Right lobe of liver (tissue), 4 donors: Measurements from ENCODE around the gene NEDD4L.

ENCODE experiments used
- POLR2A ChIP-seq: fragments of 450-650 bp; IDR thresholded peaks from one replicate; pipeline ENCODE4 v1.6.1; 2017; ENCODE audit warnings: antibody characterized with exemption, mild to moderate bottlenecking
- TF ChIP-seq, protein P1 (sequence below), 4 donors: fragments of 200-600 bp in 3 of 4; fragments of 450-650 bp in 1 of 4; IDR thresholded peaks; one replicate each; pipeline versions ENCODE4 v1.5.1 to v1.8.0; 2016 to 2022; ENCODE audit warnings: antibody characterized with exemption in 4 of 4, mild to moderate bottlenecking in 2 of 4
- donor health status: DM: no; HTN: no; CAD: no.
- donor health status: DM: no; HTN: no; CAD: no.
- donor health status: DM: no; HTN: yes; CAD: no.

- TF ChIP-seq, protein P1, sequence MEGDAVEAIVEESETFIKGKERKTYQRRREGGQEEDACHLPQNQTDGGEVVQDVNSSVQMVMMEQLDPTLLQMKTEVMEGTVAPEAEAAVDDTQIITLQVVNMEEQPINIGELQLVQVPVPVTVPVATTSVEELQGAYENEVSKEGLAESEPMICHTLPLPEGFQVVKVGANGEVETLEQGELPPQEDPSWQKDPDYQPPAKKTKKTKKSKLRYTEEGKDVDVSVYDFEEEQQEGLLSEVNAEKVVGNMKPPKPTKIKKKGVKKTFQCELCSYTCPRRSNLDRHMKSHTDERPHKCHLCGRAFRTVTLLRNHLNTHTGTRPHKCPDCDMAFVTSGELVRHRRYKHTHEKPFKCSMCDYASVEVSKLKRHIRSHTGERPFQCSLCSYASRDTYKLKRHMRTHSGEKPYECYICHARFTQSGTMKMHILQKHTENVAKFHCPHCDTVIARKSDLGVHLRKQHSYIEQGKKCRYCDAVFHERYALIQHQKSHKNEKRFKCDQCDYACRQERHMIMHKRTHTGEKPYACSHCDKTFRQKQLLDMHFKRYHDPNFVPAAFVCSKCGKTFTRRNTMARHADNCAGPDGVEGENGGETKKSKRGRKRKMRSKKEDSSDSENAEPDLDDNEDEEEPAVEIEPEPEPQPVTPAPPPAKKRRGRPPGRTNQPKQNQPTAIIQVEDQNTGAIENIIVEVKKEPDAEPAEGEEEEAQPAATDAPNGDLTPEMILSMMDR (IDR thresholded peaks at IDR 0.05): no peak
- no peak for TF ChIP-seq POLR2A
Observed at GRCh38 chr18:58411323-58411722, 367.3 kb downstream of the NEDD4L start.
